H1 (cell line): ENCODE results near the gene DBNL. TPM values are rescaled to one million over a fixed set of nuclear protein-coding genes. Genes with fewer than 3 reads are reported as not detected.

ENCODE experiments used
- CTCF ChIA-PET: fragments of 300-600 bp; sonication (Branson Sonifier 250); formaldehyde crosslinking; loops from one replicate; lab custom pipeline; 2021; ENCODE audit not compliant: partially characterized antibody; lab: Charles Lee
- POLR2A ChIA-PET: fragments of 300-600 bp; sonication (Branson Sonifier 250); formaldehyde crosslinking; loops from one replicate; lab custom pipeline; 2021; ENCODE audit warnings: inconsistent platforms; ENCODE audit not compliant: partially characterized antibody; lab: Charles Lee
- DNase-seq, 2 experiments: peaks; one replicate each; pipeline versions ENCODE4 v3.0.0 to v3.0.0-alpha.2; 2010 to 2022; ENCODE audit warnings: low spot score in 2 of 2, low read depth in 1 of 2, mixed read lengths in 1 of 2
- FAIRE-seq: peaks from 2 replicates; lab custom pipeline; 2011; peaks lifted over from hg19 to GRCh38; lab: Jason Lieb, UNC
- H2AFZ ChIP-seq: 2 replicates; pipeline ENCODE4 v1.8.1; 2012; ENCODE audit warnings: low read length, inconsistent platforms
- H2AK5ac ChIP-seq: 2 replicates; pipeline ENCODE4 v1.6.1; 2013; ENCODE audit warnings: low read depth, low read length
- H2BK120ac ChIP-seq: replicated peaks from 2 replicates; pipeline ENCODE3; 2013; ENCODE audit warnings: low read depth, low read length, inconsistent platforms
- H2BK12ac ChIP-seq: 2 replicates; pipeline ENCODE4 v1.6.1; 2013; ENCODE audit warnings: low read depth, low read length
- H2BK15ac ChIP-seq: 2 replicates; pipeline ENCODE4 v1.6.1; 2013; ENCODE audit warnings: low read length
- H2BK20ac ChIP-seq: 2 replicates; pipeline ENCODE4 v1.6.1; 2013; ENCODE audit warnings: low read length
- H2BK5ac ChIP-seq: 2 replicates; pipeline ENCODE4 v1.6.1; 2013; ENCODE audit warnings: low read depth, low read length
- H3K14ac ChIP-seq: 2 replicates; pipeline ENCODE4 v1.6.1; 2013; ENCODE audit warnings: inconsistent platforms; ENCODE audit not compliant: insufficient read length
- H3K18ac ChIP-seq: 2 replicates; pipeline ENCODE4 v1.6.1; 2013; ENCODE audit warnings: low read length; ENCODE audit errors: extremely low read depth
- H3K23ac ChIP-seq: 2 replicates; pipeline ENCODE4 v1.6.1; 2013; ENCODE audit warnings: inconsistent platforms; ENCODE audit not compliant: insufficient read length
- H3K23me2 ChIP-seq: 2 replicates; pipeline ENCODE4 v1.6.1; 2013; ENCODE audit warnings: low read depth, low read length
- H3K27ac ChIP-seq: 2 replicates; pipeline ENCODE4 v1.6.1; 2011; ENCODE audit warnings: low read depth, low read length, inconsistent platforms
- H3K27me3 ChIP-seq, 4 experiments: replicated peaks in 1 of 4; 1 replicate in 1 of 4; 2 replicates in 3 of 4; pipeline versions ENCODE4 v1.6.1 to v1.8.1; 2011 to 2013; ENCODE audit warnings: low read length in 3 of 4, mild to moderate bottlenecking in 3 of 4, inconsistent platforms in 2 of 4, mixed read lengths in 2 of 4, moderate library complexity in 1 of 4; ENCODE audit not compliant: control insufficient read depth in 3 of 4, insufficient read depth in 3 of 4; ENCODE audit errors: extremely low read depth in 1 of 4
- H3K36me3 ChIP-seq, 4 experiments: 2 replicates each; pipeline versions ENCODE4 v1.6.1 to v1.8.1; 2011 to 2013; ENCODE audit warnings: mild to moderate bottlenecking in 4 of 4, low read length in 3 of 4, moderate library complexity in 2 of 4, control low read depth in 1 of 4, inconsistent platforms in 1 of 4; ENCODE audit not compliant: insufficient read depth in 4 of 4, control insufficient read depth in 2 of 4
- H3K4ac ChIP-seq: replicated peaks from 2 replicates; pipeline ENCODE3; 2013; ENCODE audit warnings: low read length, low read depth, mixed read lengths, inconsistent platforms; ENCODE audit not compliant: insufficient read length
- H3K4me1 ChIP-seq, 4 experiments: replicated peaks in 1 of 4; 1 replicate in 1 of 4; 2 replicates in 3 of 4; pipeline versions ENCODE4 v1.6.1 to v1.8.1; 2011 to 2013; ENCODE audit warnings: low read length in 3 of 4, inconsistent platforms in 2 of 4, mixed read lengths in 1 of 4; ENCODE audit not compliant: insufficient read depth in 4 of 4, control insufficient read depth in 3 of 4
- H3K4me2 ChIP-seq, 2 experiments: 2 replicates each; pipeline versions ENCODE4 v1.6.1 to v1.8.1; 2011 to 2013; ENCODE audit warnings: low read depth in 2 of 2, low read length in 2 of 2, control low read depth in 1 of 2, inconsistent platforms in 1 of 2, mild to moderate bottlenecking in 1 of 2; ENCODE audit not compliant: insufficient read depth in 1 of 2
- H3K4me3 ChIP-seq, 4 experiments: fragments of 200-600, 300-600 bp in 1 of 4; sonication (generic), shearing (Covaris generic), sonication (Bioruptor Twin) in 1 of 4; 2 replicates each; pipeline versions ENCODE4 v1.5.1 to v1.8.1; 2011 to 2016; ENCODE audit warnings: low read length in 4 of 4, low read depth in 3 of 4, control low read depth in 2 of 4, inconsistent platforms in 2 of 4, mild to moderate bottlenecking in 2 of 4, mixed read lengths in 1 of 4, moderate library complexity in 1 of 4; ENCODE audit not compliant: insufficient read depth in 2 of 4; ENCODE audit errors: extremely low read depth in 1 of 4
- H3K56ac ChIP-seq: replicated peaks from 2 replicates; pipeline ENCODE3; 2013; ENCODE audit warnings: low read depth, mild to moderate bottlenecking, mixed read lengths, low read length, inconsistent platforms; ENCODE audit not compliant: insufficient read length
- H3K79me1 ChIP-seq: 2 replicates; pipeline ENCODE4 v1.6.1; 2013; ENCODE audit warnings: low read depth, low read length, control low read depth
- H3K79me2 ChIP-seq, 2 experiments: 2 replicates each; pipeline versions ENCODE4 v1.6.1 to v1.8.1; 2012 to 2013; ENCODE audit warnings: low read length in 2 of 2, mild to moderate bottlenecking in 2 of 2, inconsistent platforms in 1 of 2; ENCODE audit not compliant: insufficient read depth in 2 of 2, control insufficient read depth in 1 of 2
- H3K9ac ChIP-seq, 4 experiments: replicated peaks in 1 of 4; 1 replicate in 1 of 4; 2 replicates in 3 of 4; pipeline versions ENCODE4 v1.6.1 to v1.8.1; 2011 to 2013; ENCODE audit warnings: low read depth in 3 of 4, low read length in 3 of 4, control low read depth in 2 of 4, mild to moderate bottlenecking in 2 of 4, moderate library complexity in 2 of 4, inconsistent platforms in 1 of 4; ENCODE audit errors: extremely low read depth in 1 of 4
- H3K9me3 ChIP-seq, 2 experiments: 2 replicates each; pipeline versions ENCODE4 v1.6.1 to v1.8.1; 2012 to 2013; ENCODE audit warnings: mild to moderate bottlenecking in 2 of 2, moderate library complexity in 2 of 2, control low read depth in 1 of 2, inconsistent platforms in 1 of 2, low read depth in 1 of 2, low read length in 1 of 2, mixed read lengths in 1 of 2; ENCODE audit not compliant: insufficient read depth in 2 of 2
- H4K20me1 ChIP-seq, 2 experiments: replicated peaks in 1 of 2; 2 replicates each; pipeline versions ENCODE3 to v1.8.1; 2011 to 2013; ENCODE audit warnings: inconsistent platforms in 2 of 2, low read length in 2 of 2, mild to moderate bottlenecking in 1 of 2; ENCODE audit not compliant: insufficient read depth in 2 of 2, control insufficient read depth in 1 of 2
- H4K5ac ChIP-seq: 2 replicates; pipeline ENCODE4 v1.6.1; 2013; ENCODE audit warnings: low read length, low read depth, mixed read lengths, inconsistent platforms; ENCODE audit not compliant: insufficient read length
- H4K8ac ChIP-seq: 2 replicates; pipeline ENCODE4 v1.8.0; 2013; ENCODE audit warnings: mild to moderate bottlenecking, moderate library complexity, low read length, inconsistent platforms; ENCODE audit not compliant: insufficient read depth; ENCODE audit errors: extremely low read depth
- H4K91ac ChIP-seq: replicated peaks from 2 replicates; pipeline ENCODE3; 2013; ENCODE audit warnings: low read length, mixed read lengths, inconsistent platforms; ENCODE audit not compliant: insufficient read length
- BRCA1 ChIP-seq: IDR thresholded peaks from 2 replicates; pipeline ENCODE4 v1.6.1; 2012; ENCODE audit warnings: low read depth, low read length, improper control_type of control experiment
- GTF2F1 ChIP-seq: IDR thresholded peaks from 2 replicates; pipeline ENCODE4 v1.6.1; 2012; ENCODE audit warnings: low read depth, low read length, improper control_type of control experiment, borderline replicate concordance
- HDAC6 ChIP-seq: IDR thresholded peaks from one replicate; pipeline ENCODE4 v1.7.1; 2012; ENCODE audit warnings: low read depth, mild to moderate bottlenecking, inconsistent platforms, low read length, moderate library complexity
- KDM1A ChIP-seq: fragments of 200-600, 300-600 bp; sonication (generic); IDR thresholded peaks from 2 replicates; pipeline ENCODE4 v1.7.1; 2016; ENCODE audit warnings: mild to moderate bottlenecking, low read length, borderline replicate concordance
- NANOG ChIP-seq: IDR thresholded peaks from 2 replicates; pipeline ENCODE4 v1.6.1; 2011; ENCODE audit warnings: low read length, low read depth, mild to moderate bottlenecking, inconsistent platforms; ENCODE audit not compliant: insufficient read depth, poor library complexity, severe bottlenecking
- RXRA ChIP-seq: IDR thresholded peaks from 2 replicates; pipeline ENCODE4 v1.6.1; 2011; ENCODE audit warnings: low read depth, mild to moderate bottlenecking, low read length, moderate library complexity; ENCODE audit not compliant: insufficient read depth
- SAP30 ChIP-seq: fragments of 300-600 bp; sonication (generic); IDR thresholded peaks from 2 replicates; pipeline ENCODE4 v1.7.1; 2012; ENCODE audit warnings: low read length, moderate library complexity, mild to moderate bottlenecking, inconsistent platforms; ENCODE audit not compliant: insufficient read depth, insufficient replicate concordance
- SP4 ChIP-seq: IDR thresholded peaks from 2 replicates; pipeline ENCODE4 v1.6.1; 2012; ENCODE audit warnings: low read length, inconsistent platforms
- SRF ChIP-seq: IDR thresholded peaks from 2 replicates; pipeline ENCODE4 v1.6.1; 2011; ENCODE audit warnings: mild to moderate bottlenecking, low read depth, low read length, moderate library complexity
- TCF12 ChIP-seq: IDR thresholded peaks from 2 replicates; pipeline ENCODE4 v1.6.1; 2011; ENCODE audit warnings: low read depth, mild to moderate bottlenecking, low read length
- WGBS, 2 experiments: shearing (Covaris generic) in 1 of 2; methylation state at CpG; one replicate each; pipeline versions ENCODE4 v1.1.6 to v1.1.7; 2013 to 2015; ENCODE audit warnings: low lambda C conversion rate in 2 of 2, mixed read lengths in 2 of 2, inconsistent platforms in 1 of 2, low coverage in 1 of 2, missing lambda C conversion rate in 1 of 2; ENCODE audit not compliant: insufficient replicate concordance in 2 of 2, insufficient coverage in 1 of 2, insufficient read length in 1 of 2; ENCODE audit errors: extremely low coverage in 1 of 2, missing lambda C conversion rate in 1 of 2; 5-methylcytosine and 5-hydroxymethylcytosine counted together
- polyA plus RNA-seq, 7 experiments: library from polyadenylated mRNA; depleted of rRNA in 3 of 7; stranded (reverse) in 5 of 7; unstranded in 2 of 7; fragments of >200 nt in 5 of 7; fragments of 200-250 nt in 2 of 7; gene quantifications; 1 replicate in 5 of 7; 2 replicates in 1 of 7; 4 replicates in 1 of 7; pipeline versions ENCODE4 v1.2.1 to v1.2.3, GENCODE V29; 2011 to 2013; ENCODE audit warnings: missing spikeins in 2 of 7, mixed read lengths in 2 of 7
- total RNA-seq: library from RNA; stranded (reverse); fragmentation: NEBNext Ultra II Directional; extraction: Animal tissue kit (Norgen Biotek cat#: 25700); gene quantifications from 2 replicates; pipeline ENCODE4 v1.2.1, GENCODE V29; 2021

The DBNL gene
- total and polyA plus RNA-seq, 2 of the 8 experiments (the other 6 are each of a cell fraction or from before 2014, with no cell fraction given), result 30.9 to 56.6 TPM

DNA sequence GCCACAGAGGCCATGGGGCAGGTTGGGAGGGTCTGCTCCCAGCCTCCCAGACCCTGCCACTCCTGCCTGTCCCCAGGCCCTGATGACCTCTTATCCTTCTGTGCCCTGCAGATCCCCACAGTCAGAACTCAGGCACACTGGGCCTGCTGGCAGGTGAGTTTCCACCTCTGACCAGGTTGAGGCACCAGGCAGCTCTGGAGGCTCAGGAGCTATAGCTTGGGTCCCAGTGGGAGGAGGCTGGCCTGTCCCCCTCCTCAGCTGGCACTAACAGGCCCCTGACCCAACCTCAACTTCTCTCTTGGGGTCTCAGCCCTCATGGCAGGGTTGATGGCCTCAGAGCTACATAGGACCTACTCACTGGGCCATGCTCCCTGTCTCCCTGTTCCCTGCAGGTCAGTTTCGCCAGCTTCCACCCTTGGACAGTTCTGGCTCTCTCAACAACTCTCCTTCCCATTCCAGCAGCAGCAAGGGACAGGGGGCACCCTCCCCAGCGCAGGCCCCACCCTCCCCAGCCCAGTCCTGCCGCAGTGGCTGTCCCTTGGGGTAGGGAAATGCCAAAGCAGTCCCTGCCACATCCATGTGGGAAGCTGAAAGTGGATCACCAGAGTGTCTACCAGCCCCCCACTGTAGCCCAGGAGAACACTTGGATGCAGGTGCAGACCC, 56.9 kb downstream of the DBNL start:
- Histone ChIP-seq H4K8ac (no peak overlapping the region), H4K5ac (no peak overlapping the region), H2BK5ac (no peak overlapping the region), H3K4me3 (no peak overlapping the region), H3K27me3 (peaks cover 0 to 29% (median 16%) of the 10 kb centered on the region in 4 experiments; a peak in 6 of 7 replicates), H3K23ac (no peak overlapping the region), H2BK12ac (no peak overlapping the region), H3K4me2 (no peak overlapping the region), H3K79me1 (peaks cover 4% of the 10 kb centered on the region; the same call in 1 of the 2 replicates), H3K9me3 (no peaks in the 10 kb centered on the region), H2AK5ac (no peak overlapping the region), H2BK15ac (no peak overlapping the region), H4K20me1 (peaks cover 2 to 3% of the 10 kb centered on the region in 2 experiments), H3K18ac (no peak overlapping the region), H2AFZ (no peak overlapping the region), H3K4me1 (peaks cover 0 to 12% (median 9%) of the 10 kb centered on the region in 4 experiments; a peak in 6 of 7 replicates), H3K23me2 (peaks cover 15% of the 10 kb centered on the region), H2BK20ac (no peak overlapping the region), H3K4ac (no peak overlapping the region), H3K36me3 (no peaks in the 10 kb centered on the region), H3K14ac (no peak overlapping the region), H3K27ac (no peak overlapping the region), H3K79me2 (no peaks in the 10 kb centered on the region; a peak in 1 of 4 replicates), H3K56ac (no peak overlapping the region), H3K9ac (no peak overlapping the region), H2BK120ac (no peak overlapping the region), H4K91ac (no peak overlapping the region)
- CTCF ChIA-PET, result interaction anchor here (0.6 to 2.7 kb wide), 9 partner anchors 9 to 114 kb away, joined by 3 to 13 read pairs (median 3); no protein-coding TSS in a partner anchor
- no peak for DNase-seq
- 86% methylated on average over 1 of the region's 3 CpGs; no CpG with 5 or more reads in 1 of the 2 experiments for WGBS, 2 experiments
- no peak for FAIRE-seq
- POLR2A ChIA-PET, result interaction anchor here (0.9 to 2.8 kb wide), 4 partner anchors 10 to 33 kb away, joined by 3 to 8 read pairs (median 4); partner anchors contain the start of gene POLD2
- no peak for TF ChIP-seq NANOG
- TF ChIP-seq KDM1A, result no peak
- no peak for TF ChIP-seq TCF12
- TF ChIP-seq SRF, result no peak
- no peak for TF ChIP-seq SP4
- TF ChIP-seq HDAC6, result no peak
- TF ChIP-seq BRCA1, result no peak
- no peak for TF ChIP-seq RXRA
- TF ChIP-seq SAP30, result no peak
- no peak for TF ChIP-seq GTF2F1
